Kidney (tissue), 14 donors: ENCODE measurements around the gene OSBPL2. TPM values are rescaled to one million over a fixed set of nuclear protein-coding genes. Genes with fewer than 3 reads are reported as not detected.

Experiments used
- DNase-seq, 5 donors: peaks; one replicate each; pipeline ENCODE4 v3.0.0-alpha.2; 2013 to 2020
- FAIRE-seq: peaks from 2 replicates; lab custom pipeline; 2012; peaks lifted over from hg19 to GRCh38; lab: Jason Lieb, UNC
- H3K27ac ChIP-seq, 2 donors: one replicate each; pipeline ENCODE4 v1.7.0; 2013; ENCODE audit warnings: low read depth in 2 of 2, low read length in 2 of 2, inconsistent platforms in 1 of 2
- H3K27me3 ChIP-seq: one replicate; pipeline ENCODE4 v1.7.1; 2013; ENCODE audit warnings: low read length, inconsistent platforms; ENCODE audit not compliant: control insufficient read depth, insufficient read depth
- H3K36me3 ChIP-seq, 3 donors: one replicate each; pipeline versions ENCODE4 v1.7.0 to v1.7.1; 2013; ENCODE audit warnings: low read length in 3 of 3, control low read depth in 1 of 3, inconsistent platforms in 1 of 3; ENCODE audit not compliant: insufficient read depth in 3 of 3, control insufficient read depth in 2 of 3
- H3K4me1 ChIP-seq, 3 donors: one replicate each; pipeline versions ENCODE4 v1.7.0 to v1.7.1; 2013; ENCODE audit warnings: low read length in 3 of 3, inconsistent platforms in 1 of 3, low read depth in 1 of 3; ENCODE audit not compliant: control insufficient read depth in 2 of 3, insufficient read depth in 2 of 3
- H3K4me3 ChIP-seq, 3 donors: one replicate each; pipeline versions ENCODE4 v1.7.0 to v1.8.1; 2013; ENCODE audit warnings: low read length in 3 of 3, control low read depth in 1 of 3, inconsistent platforms in 1 of 3
- H3K9ac ChIP-seq, 3 donors: one replicate each; pipeline versions ENCODE4 v1.7.0 to v1.7.1; 2013; ENCODE audit warnings: low read length in 3 of 3, control low read depth in 1 of 3, inconsistent platforms in 1 of 3
- H3K9me3 ChIP-seq, 3 donors: one replicate each; pipeline versions ENCODE4 v1.7.0 to v1.7.1; 2013; ENCODE audit warnings: low read length in 3 of 3, control low read depth in 1 of 3, inconsistent platforms in 1 of 3; ENCODE audit not compliant: control insufficient read depth in 2 of 3, insufficient read depth in 1 of 3
- intact Hi-C: fragments of 100-400 bp; cut with DNase I; formaldehyde crosslinking; loops from one replicate; pipeline ENCODE4 v1.11.1; 2022
- polyA plus RNA-seq: library from polyadenylated mRNA; stranded (reverse); fragments of 350-450 nt; fragmentation: Illumina TruSeq; extraction: RNeasy Lipid Tissue Mini Kit (QIAGEN cat#74804); gene quantifications from one replicate; pipeline ENCODE4 v1.2.3, GENCODE V29; 2014; ENCODE audit warnings: low read depth, low replicate concordance; ENCODE audit not compliant: insufficient read depth
- total RNA-seq: library from RNA; stranded (reverse); fragmentation: NEBNext Ultra II Directional; extraction: Animal tissue kit (Norgen Biotek cat#: 25700); gene quantifications from one replicate; pipeline ENCODE4 v1.2.1, GENCODE V29; 2021
- TF ChIP-seq, protein P1 (sequence below): IDR thresholded peaks from 3 replicates; pipeline ENCODE4 v1.5.1; 2012; ENCODE audit warnings: mild to moderate bottlenecking, moderate library complexity, borderline replicate concordance; ENCODE audit not compliant: insufficient read depth; ENCODE audit errors: extremely low read depth
- donor health status: control.
- donor health status: control.
- donor health status: control.
- donor health status: control.
- donor health status: control.
- donor health status: DM: yes; HTN: yes; CAD: no.
- donor health status: Normal renal cell carcinoma (clear cell type).

Gene OSBPL2
- total and polyA plus RNA-seq, 2 donors from 2014 or later = 20.4 to 57.1 TPM

DNA sequence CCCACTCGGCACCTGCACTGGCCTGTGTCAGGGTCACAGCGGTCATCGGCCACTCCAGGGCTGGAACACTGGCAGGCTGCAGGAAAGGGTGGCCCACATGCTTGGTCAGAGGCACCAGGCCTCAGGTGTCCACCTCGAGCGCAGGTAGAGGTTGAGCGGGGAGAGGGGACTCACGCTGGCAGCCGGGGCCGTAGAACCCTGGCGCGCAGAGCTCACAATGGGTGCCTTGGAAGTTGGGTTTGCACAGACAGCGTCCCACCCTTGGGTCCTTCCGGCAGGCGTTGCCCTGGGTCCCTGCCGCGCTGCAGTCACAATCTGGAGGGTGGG, 99.9 kb downstream of the OSBPL2 start:
- DNase-seq = no peak
- peaks cover 3 to 41% (median 31%) of the 10 kb centered on the region in 3 donors for H3K36me3 ChIP-seq
- FAIRE-seq = no peak

DNA sequence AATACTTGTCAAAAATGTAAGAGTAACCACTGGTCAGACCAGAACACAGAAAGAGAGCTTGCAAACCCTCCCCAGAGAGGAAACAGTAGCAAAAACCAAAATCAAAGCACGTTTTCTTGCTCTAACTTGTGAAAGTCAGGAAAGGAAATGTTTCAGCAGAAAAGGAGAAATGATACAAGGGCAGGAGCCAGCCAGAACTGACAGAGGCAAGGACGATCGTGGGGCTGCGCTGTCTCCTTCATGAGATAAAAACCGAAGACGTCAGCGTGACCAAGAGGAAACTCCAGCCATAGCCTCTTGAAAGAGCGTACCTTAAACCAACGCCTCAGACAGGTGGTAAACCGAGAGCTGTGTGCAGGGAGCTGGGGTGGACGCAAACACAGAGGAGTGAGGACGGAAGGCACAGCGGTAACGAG, 101.3 kb downstream of the OSBPL2 start:
- TF ChIP-seq, protein P1, sequence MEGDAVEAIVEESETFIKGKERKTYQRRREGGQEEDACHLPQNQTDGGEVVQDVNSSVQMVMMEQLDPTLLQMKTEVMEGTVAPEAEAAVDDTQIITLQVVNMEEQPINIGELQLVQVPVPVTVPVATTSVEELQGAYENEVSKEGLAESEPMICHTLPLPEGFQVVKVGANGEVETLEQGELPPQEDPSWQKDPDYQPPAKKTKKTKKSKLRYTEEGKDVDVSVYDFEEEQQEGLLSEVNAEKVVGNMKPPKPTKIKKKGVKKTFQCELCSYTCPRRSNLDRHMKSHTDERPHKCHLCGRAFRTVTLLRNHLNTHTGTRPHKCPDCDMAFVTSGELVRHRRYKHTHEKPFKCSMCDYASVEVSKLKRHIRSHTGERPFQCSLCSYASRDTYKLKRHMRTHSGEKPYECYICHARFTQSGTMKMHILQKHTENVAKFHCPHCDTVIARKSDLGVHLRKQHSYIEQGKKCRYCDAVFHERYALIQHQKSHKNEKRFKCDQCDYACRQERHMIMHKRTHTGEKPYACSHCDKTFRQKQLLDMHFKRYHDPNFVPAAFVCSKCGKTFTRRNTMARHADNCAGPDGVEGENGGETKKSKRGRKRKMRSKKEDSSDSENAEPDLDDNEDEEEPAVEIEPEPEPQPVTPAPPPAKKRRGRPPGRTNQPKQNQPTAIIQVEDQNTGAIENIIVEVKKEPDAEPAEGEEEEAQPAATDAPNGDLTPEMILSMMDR = no peak
- Histone ChIP-seq H3K4me1 (no peaks in the 10 kb centered on the region), H3K9me3 (no peaks in the 10 kb centered on the region), H3K27me3 (no peaks in the 10 kb centered on the region), H3K4me3 (no peak overlapping the region), H3K9ac (no peak overlapping the region), H3K36me3 (peaks cover 3 to 41% (median 28%) of the 10 kb centered on the region in 3 donors), H3K27ac (no peak overlapping the region)
- FAIRE-seq (no peak), DNase-seq (no peak)
- intact Hi-C loops = no loop called here

More for the DNA sequence above, 99.9 kb downstream of the OSBPL2 start:
- Histone ChIP-seq H3K27ac (no peak overlapping the region), H3K9me3 (no peaks in the 10 kb centered on the region), H3K4me3 (no peak overlapping the region), H3K9ac (no peak overlapping the region), H3K4me1 (no peaks in the 10 kb centered on the region), H3K27me3 (no peaks in the 10 kb centered on the region)
- intact Hi-C loops = no loop called here
- TF ChIP-seq, protein P1 = no peak

DNA sequence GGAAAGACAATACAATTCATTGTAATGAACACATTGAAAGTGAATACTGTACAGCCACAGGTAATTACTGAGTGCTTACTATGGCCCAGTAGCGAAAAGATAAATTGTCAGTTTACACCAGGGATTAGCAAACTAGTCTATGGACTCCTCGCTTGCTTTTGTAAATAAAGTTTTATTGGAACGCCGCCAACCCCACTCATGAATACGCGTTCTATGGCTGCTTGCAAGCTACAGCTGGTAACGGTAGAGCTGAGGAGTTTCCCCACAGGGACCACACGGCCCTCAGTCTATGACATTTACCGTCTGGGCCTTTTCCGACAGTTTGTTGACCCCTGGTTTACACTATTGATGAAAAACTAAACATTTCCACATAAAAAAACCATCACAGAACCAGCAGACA, 104.6 kb downstream of the OSBPL2 start:
- H3K4me1 ChIP-seq = no peaks in the 10 kb centered on the region
- H3K9me3 ChIP-seq = no peaks in the 10 kb centered on the region
- intact Hi-C loops = no loop called here
- no peak overlapping the region for H3K4me3 ChIP-seq
- TF ChIP-seq, protein P1 = no peak
- H3K27me3 ChIP-seq = no peaks in the 10 kb centered on the region
- no peak overlapping the region for H3K27ac ChIP-seq
- DNase-seq (no peak), FAIRE-seq (no peak)
- no peak overlapping the region for H3K9ac ChIP-seq
- peaks cover 0 to 33% (median 13%) of the 10 kb centered on the region in 3 donors for H3K36me3 ChIP-seq

DNA sequence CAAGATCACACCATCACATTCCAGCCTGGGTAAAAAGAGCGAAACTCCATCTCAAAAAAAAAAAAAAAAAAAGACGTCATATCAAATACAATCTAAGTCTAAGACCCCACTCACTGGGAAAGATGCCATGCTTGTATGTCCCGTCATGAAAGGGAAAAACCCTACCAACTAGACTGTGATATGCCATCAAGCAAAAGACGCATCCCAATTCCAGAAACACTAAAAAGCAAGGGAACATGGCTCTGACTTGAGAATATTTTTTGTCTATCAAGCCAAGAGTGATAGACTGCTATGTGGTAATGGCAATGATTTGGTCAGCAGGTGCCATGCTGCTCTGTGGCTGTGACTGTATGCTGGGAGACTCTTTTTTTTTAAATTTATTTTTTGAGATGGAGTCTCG, 105.8 kb downstream of the OSBPL2 start:
- FAIRE-seq (no peak), DNase-seq (no peak)
- intact Hi-C loops = no loop called here
- Histone ChIP-seq H3K9me3 (no peaks in the 10 kb centered on the region), H3K4me3 (no peak overlapping the region), H3K4me1 (no peaks in the 10 kb centered on the region), H3K27ac (no peak overlapping the region), H3K9ac (peak overlapping the region in 1 of 3 donors; percentile 19), H3K27me3 (no peaks in the 10 kb centered on the region), H3K36me3 (peaks cover 0 to 34% (median 8%) of the 10 kb centered on the region in 3 donors)
- TF ChIP-seq, protein P1 = no peak
